Left kidney (tissue), 2 donors: Measurements from ENCODE around the gene MRPL21. TPM values are rescaled to one million over a fixed set of nuclear protein-coding genes. Genes with fewer than 3 reads are reported as not detected.
"Not testable (repeated sequence)": the region's sequence is repeated elsewhere in the genome, so short reads cannot be mapped to it uniquely, and the experiment has no call there.

Experiments used
- DNase-seq: peaks from one replicate; pipeline ENCODE4 v3.0.0-alpha.2; 2013
- polyA plus RNA-seq: library from polyadenylated mRNA; unstranded; fragments of 120-200 nt; gene quantifications from one replicate; pipeline ENCODE4 v1.2.1, GENCODE V29; 2013; ENCODE audit not compliant: insufficient read length

The MRPL21 gene
- polyA plus RNA-seq, 1 donor, result 61.2 TPM

DNA sequence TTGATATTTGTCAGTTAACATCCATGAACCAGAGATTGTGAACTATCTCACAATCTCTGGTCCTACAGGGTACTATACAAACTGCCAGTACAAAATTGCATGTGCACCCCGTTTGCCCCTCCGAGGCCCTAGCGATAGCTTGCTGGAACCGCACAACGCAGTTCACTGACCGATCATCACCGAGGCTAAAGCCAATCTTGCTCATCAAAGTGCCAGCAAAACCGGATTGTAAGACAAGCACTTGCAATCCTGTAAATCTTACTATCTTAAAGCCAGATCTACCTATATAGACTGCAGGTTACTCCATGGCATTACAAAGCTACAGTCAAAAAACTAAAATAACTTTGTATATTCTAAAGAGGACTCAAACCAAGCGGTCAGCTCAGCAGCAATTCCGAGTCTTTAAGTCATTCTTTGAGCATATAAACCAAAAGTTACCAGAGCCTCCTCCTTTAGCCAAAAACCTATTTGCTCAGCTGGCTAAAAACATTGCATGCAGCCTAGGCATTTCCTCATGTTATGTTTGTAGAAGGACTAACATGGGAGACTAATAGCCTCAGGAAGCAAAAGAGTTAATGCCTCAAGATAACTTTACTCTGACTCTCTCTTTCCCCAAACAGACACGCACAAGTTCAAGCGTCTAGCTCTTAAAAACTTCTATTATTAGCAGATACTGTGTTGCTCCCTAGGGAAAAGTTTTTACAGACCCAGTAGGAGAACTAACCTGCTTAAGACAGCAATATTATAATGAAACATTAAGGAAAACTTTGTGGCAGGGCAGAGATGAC, 31.2 kb downstream of the MRPL21 start:
- DNase-seq, result no peak

DNA sequence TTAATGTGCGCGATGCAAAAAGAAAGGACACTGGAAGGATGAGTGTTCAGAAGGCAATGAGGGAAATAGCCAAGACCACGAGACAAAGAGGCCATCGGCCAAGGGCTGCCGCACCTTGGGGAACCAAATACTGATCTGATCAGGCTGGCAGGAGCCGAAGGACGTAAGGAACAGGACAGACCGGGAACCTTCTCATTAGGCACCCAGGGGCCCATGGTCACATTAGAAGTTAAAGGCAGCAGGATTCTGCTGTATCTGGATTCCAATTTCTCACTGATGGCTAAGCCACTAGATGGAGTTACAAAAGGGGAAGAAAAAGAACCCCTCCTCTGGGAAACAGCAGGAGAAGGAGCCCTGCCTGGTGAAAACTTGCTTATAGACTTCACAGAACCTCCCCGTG, 33.2 kb downstream of the MRPL21 start:
- DNase-seq, result no peak

DNA sequence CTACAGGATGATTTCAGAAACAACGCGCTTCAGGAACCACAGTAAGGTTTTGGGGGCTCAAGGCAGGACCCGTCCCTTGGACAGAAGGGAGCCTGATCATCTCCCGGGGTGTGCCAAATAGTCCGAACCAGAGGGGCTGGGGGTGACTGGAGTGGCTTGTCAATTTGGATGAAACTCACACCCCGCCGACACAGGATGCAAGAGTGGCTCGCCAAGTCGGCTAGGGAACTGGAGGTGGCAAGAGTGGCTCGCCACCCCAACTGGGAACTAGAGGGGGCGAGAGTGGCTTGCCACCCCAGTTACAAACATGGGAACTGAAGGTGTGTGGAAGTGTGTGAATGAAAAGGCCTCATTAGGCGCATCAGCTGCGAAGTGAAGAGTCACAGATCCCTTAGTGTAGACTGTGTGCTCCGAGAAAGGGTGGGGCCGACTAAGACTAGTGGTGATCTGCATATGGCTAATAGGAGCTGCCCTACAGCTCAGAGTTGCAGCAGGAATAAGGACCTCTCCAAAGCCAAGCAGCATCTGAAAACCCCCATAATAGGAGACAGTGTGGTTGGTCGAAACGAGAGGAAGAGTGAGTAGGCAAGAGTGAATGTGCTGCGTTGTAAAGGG, 35.3 kb downstream of the MRPL21 start:
- DNase-seq, result no peak

DNA sequence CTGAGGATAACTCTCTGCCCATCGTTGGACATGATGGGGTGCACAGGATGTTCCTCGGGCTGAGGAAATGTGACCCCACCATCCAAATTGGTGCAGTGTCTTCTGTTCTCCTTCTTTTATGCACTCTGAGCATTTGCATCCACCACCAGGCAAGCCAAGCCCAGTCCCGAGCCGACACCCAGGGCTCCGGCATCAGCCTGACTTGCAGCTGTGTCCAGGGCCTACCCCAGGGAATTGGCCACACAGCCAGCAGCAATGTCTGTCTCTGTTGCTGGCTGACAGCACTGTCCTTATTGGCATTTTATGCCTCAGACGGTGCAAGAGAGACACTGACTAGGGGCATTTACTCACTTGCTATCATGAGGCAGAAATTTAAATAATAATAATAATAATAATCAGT, 36.6 kb downstream of the MRPL21 start:
- no peak for DNase-seq

DNA sequence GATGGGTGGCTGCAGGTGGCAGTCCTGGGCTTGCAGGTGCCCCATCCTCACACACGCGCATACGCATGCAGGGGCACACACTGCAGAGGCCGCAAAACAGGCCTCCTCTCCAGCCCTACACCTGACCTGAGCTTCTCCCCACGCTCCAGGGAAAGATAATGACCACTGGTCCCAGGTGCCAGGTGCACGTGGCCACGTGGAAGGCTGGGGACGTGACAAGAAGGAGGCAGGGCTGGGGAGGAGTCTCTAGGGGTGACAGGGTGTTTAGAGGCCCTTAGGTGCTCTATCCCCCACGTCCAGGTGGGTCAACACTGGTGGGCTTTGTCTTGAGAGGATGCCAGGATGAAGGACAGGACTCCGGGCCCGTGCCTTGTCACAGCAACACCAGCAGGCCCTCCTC, 38.4 kb downstream of the MRPL21 start:
- no peak for DNase-seq

DNA sequence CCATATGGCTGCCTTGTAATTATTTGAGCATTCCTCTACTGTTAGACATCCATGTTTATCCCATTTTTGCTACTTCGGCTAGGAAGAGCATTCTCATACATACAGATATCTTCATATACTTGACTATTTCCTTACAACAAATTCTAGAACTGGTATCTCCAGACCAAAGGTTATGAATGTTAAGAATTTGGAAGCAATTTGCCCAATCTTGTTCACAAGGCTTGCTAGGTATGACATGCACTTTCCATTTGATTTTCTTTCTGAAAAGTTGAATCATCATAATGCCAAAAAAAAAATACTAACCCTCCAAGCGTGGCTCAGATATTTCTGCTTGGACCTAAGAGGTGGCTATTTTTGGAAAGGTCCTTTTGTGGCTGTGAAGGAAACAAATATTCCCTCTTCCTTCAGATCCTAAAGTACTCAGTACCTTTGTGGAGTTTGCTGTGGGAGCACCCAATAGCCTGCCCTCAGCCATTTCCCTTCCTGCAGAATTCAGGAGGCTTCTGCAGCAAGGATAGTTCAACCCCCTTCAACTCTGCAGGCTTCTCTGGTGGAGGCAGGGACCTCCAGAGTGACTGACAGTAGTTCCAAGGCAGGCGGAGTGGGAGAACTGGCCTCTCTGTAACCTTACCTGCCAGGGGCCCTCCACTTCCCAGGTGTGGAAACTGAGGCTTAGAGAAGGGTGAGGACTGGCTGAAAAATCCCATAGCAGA, 39.9 kb downstream of the MRPL21 start:
- DNase-seq, result no peak

DNA sequence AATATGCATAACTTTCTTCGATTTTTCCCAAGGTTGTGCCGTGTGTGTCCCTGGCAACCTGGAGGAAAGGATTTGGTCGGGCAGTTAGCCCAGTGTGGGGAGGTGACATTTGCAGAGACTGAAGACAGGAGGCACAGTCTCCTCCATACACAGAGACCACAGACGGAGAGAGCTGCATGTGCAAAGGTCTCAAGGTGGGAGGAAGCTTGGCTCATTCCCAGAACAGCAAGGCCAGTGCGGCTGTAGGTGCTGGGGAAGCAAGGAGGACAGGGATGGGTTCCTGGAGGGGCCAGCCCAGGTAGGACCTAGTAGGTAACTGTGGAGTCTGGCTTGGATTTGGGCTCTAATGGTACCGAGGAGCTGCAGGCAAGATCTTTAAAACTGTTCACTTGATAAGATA, 41.2 kb downstream of the MRPL21 start:
- DNase-seq, result no peak

DNA sequence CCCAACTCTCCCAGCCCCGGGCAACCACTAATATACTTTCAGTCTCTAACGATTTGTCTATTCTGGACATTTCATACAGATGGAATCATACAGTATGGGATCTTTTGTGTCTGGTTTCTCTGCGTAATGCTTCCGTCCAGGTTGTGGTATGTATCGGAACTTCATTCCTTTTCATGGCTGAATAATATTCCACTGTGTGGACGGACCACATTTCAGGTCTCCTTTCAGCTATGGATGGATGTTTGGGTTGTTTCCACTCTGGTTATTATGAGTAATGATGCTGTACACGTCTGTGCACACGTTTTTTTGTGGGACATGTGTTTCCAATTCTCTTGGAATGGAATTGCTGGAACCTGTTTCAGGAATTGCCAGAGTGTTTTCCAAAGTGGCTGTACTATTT, 44.5 kb downstream of the MRPL21 start:
- no peak for DNase-seq

DNA sequence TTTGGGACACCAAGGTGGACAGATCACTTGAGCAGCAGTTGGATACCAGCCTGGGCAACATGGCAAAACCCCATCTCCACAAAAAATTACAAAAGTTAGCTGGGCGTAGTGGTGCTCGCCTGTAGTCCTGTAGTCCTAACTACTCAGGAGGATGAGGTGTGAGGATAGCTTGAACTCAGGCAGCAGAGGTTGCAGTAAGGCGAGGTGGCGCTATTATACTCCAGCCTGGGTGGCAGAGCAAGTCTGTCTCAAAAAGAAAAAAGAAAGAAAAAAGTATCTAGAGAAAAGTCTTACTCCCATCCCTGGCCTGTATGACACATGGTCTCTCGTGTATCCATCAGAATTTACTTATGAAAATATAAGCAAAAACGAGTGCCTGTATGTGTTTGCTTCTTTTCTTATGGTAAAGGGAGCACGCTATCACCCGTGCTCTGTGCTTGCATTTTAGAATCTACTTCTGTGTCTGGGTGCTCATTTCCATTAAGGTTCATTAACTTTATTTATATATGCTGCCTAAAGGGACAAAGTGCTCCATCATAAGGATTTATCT, 46.5 kb downstream of the MRPL21 start:
- no peak for DNase-seq

DNA sequence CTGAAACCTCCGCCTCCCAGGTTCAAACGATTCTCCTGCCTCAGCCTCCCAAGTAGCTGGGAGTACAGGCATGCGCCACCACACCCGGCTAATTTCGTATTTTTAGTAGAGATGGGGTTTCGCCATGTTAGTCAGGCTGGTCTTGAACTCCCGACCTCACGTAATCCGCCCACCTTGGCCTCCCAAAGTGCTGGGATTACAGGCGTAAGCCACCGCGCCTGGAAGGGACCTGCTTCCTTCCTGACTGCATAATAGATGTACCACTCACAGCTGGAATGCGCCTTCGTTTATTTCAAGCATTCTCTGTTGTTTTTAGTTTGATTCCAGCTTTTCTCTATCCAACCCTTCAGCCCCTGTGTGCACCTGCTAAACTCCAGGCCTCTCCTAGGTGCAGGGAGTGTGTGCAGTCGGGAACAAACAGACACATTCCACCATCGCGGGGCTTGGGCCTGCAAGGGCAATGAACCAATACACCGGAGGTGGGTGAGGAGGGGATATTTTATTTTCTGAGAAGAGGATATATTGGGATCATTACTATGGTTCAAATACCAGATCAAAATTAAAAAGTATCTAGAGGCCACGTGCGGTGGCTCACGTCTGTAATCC, 47.1 kb downstream of the MRPL21 start:
- not testable (repeated sequence) for DNase-seq

DNA sequence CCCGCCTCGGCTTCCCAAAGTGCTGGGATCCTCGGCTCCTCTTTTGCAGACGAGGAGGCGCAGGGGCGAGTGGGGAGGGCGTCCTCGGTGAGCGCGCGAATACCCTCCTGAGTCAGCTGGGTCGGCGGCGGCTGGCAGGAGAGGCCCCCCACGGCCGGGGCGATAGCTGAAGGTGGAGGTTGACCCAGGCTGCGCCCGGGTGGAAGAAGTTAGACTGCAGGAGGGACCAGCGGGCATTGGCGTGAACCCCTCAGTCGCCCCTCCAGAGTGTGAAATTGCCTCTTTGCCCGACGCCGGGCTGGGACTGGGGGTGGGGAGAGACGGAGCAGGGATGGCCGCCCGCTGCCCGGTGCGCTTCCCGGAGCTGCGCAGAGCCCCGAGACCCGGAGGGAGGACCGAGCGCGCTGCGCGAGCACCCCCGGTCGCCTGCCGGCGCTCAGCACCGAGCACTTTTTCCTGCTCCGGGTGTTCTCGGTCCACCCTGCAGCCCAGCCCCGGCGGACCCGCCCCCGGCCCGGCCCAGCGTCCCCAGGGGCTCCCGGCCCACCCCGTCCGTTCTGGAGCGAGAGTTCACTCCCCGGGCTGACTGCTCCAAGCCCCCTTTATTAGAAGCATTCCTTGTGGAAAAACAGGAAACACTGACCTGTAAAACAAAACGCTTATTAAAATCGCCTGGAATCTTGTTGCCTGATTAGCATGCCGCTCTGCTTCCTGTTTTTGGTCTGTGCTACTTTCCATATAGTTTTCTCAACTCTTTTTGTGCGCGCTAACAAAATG, 48.2 kb downstream of the MRPL21 start:
- DNase-seq, result no peak

DNA sequence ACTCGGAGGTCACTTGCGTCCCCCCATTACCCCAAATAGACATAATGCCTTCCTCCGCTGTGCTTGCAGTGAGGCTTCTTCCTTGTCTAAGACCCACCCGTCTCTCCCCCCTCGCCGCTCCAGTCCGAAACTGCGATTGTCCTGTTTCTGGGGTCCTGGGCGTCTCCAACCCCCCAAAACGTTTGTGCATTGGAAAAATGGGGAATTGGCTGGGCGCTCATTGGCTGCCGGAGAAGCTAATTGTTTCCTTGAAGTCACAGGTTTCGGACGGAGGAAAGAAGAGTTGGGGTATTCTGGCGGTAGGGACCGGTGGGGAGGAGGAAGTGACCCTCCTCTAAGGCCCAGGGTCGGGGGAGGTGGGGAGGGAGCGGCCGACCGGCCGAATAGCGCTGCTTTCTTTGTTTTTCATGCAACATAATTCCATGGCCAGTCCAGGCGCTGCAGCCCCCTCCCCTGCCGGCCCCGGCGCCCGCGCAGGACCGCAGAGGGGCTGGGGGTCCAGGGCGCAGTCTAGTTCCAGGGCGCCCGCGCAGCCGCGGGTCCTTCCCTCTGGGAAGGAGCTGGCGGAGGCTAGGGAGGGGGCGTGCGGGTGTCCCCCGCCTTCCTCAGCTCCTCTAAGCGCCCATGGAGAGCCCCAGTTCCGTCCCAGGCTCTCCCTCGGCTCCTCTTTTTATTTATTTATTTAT, 49.2 kb downstream of the MRPL21 start:
- DNase-seq, result no peak

DNA sequence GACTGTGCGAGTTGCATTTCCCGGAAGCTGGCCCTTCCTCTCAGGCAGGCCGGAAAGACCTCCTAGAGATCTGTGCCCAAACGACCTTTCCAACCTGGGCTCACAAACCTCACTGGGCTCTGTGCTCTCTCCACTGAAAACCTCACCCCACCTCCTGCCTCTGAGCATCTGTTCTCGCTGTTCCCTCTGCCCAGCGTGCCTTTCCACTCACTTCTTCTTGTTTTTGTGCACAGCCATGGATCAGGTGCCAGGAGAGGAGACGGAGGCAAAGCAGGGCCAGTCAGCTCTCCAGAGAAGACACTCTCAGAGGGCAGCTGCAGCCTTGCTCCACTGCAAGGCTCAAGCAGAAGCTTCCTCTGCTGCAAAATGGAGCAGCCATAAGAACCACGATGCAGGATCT, 51.0 kb downstream of the MRPL21 start:
- DNase-seq, result no peak

DNA sequence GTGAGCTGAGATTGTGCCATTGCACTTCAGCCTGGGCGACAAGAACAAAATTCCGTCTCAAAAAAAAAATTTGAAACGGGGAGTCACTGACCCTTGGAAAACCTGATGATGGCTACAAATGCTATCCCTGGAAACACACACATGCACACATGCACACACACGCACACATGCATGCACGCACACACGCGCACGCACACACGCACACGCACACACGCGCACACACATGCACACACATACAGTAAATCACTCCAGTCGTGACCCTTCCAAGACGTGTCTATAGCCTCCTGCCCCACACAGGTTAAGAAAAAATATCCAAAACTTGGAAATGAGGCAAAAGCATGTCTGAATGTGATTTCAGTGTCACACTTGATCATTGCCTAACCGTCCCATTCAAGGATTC, 55.2 kb downstream of the MRPL21 start:
- no peak for DNase-seq

DNA sequence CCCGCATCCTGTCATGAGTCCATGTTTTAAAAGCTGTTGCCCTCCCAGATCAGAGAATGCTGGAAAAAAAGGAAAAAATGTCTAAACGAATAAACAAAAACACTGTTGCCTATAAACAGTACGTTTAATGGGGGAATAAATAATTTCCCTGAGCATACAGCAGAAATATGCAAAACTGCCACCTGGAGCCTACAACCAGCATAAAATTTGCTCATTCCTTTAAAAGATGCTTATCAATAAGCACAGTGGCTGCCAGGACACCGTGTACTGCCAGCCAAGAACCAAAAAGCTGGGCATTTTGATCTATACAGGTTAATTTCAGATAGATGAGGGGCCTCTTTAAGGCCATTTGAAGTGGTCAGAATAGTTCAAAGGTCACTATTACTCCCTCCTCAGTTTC, 56.2 kb downstream of the MRPL21 start:
- DNase-seq, result no peak

DNA sequence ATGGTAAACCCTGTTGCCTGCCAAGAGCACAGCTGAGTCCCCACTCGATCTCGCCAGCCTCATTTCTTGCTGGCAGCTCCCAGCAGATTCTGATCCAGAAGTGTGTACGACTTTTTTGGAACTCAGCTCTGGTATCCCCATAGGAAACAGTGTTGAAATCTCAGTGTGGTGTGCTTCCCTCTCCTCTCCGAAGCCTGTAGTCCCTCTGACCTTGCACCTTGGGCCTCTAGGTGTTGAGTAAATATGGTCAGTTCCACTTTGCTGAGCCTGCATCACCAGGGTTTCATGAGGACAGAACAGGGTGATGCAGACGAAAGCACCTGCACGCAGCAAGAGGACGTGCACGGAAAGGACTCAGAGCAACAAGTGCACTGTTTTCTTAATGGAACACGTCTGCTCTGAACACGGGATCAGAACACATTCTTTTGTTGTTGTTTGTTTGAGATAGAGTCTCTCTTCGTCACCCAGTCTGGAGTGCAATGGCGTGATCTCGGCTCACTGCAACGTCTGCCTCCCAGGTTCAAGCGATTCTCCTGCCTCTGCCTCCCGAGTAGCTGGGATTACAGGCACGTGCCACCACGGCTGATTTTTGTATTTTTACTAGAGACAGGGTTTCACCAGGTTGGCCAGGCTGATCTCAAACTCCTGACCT, 58.2 kb downstream of the MRPL21 start:
- DNase-seq, result no peak

DNA sequence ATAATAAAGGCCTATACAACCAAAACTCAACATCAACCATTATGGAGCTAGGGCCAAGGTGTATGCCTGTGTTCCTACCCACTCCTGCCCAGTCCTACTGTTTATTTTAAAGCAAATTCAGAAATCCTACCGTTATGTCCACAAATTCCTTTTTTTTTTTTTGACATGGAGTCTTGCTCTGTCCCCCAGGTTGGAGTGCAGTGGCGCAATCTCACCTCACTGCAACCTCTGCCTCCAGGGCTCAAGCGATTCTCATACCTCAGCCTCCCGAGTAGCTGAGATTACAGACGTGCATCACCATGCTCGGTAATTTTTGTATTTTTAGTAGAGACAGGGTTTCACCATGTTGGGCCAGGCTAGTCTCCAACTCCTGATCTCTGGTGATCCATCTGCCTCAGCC, 58.8 kb downstream of the MRPL21 start:
- no peak for DNase-seq

DNA sequence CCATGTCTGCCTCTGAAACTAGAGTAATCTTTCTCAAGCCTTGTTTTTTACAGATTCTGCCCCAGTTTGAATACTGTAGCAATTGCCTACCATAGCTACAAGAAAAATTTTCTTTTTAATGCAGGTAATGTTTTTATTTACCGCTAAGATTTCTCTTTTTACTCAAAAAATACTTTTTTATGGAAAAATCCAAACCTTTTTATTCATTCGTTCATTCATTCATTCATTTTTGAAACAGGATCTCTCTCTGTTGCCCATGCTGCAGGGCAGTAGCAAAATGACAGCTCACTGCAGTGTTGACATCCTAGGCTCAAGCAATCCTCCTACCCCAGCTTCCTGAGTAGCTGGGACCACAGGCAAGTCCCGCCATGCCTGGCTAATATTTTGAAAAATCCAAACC, 59.3 kb downstream of the MRPL21 start:
- DNase-seq, result no peak

DNA sequence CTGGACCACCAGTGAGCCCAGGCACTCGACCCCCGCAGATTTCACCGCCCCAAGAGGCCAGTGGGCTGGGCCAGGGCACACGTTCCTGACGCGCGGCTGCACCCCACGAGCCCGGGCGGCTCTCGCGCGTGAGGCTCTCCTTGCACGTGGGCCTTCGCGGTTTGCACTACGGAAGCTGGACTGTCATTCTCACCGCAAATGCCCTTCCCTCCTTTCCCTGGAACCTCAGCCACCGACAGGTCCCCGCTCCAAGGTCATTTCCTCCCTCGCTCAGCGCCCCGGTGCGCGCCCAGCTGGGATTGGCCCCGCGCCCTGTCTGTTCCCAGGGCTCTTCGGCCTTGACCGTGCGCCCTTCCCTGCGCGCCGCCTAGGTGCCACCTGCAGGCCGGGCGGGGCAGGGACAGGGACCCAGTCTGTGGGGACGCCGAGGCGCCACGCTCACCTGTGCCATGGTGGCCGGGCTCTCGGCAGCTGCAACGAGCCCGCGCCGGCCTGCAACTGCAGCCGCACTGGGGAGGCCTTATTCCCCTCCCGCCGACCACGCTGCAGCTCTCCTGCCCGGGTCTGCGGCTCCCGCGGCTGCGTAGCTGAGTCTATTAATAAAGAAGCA, 59.8 kb downstream of the MRPL21 start:
- DNase-seq, result no peak

DNA sequence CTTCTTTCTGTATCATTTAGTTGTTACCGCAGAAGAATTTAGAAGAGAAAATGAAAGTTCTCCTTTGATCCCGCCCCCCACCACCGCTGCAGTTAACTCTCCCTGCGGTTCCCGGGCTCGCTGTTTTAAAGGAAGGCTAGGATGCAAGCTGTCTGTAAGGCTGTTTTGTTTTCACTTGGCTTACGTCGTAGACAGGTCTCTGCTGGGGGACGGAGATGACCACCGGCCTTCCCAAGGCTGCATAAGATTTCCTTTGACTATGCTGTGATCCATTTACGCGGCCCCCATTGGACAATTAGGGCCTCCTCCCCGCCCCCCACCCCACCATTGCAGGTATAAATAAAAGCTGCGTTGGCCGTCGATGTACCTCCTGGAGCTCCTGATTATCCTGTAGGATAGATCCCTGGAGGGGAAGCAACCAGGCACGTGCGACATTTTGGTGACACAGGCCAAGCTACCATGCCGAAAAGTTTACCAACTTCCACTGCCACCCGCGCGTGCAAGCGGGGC, 60.5 kb downstream of the MRPL21 start:
- DNase-seq, result no peak
